HG03196 (cell line): ENCODE data around the gene LRRTM4.

Source experiments
- ATAC-seq: cut with Tn5 transposase; IDR thresholded peaks from one replicate; pipeline ENCODE4 v1.9.1; 2021; ENCODE audit not compliant: unreplicated experiment

The LRRTM4 gene

DNA sequence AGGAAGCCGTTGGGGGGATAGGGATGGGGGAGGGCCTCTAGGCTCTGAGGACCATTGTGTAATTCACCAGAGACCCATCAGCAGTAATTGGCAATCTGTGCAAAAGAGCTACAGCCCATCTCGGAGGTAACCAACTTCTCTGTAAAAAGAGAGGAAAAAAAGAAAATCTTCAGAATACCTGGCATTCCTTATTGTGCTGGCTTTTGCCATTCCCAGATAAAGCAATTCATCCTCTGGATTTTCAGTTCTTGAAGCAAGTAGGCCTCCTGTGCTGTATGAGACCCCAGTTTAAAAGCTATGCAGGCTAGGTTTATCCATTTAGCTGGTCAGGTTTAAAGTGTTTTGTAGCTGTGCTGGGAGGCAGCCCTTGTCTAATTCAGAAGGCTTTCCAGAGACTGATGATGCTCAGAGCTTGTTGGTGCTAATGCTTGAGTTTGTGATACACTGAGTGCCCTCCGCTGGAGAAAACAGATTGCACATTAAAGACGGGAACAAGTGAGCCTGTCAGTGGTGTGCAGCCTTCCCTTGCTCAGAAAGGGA is at the start of gene LRRTM4:
LRRTM4 (minus strand) TSS at position 446 of the 540 bp plus-strand sequence.
- no peak for ATAC-seq

DNA sequence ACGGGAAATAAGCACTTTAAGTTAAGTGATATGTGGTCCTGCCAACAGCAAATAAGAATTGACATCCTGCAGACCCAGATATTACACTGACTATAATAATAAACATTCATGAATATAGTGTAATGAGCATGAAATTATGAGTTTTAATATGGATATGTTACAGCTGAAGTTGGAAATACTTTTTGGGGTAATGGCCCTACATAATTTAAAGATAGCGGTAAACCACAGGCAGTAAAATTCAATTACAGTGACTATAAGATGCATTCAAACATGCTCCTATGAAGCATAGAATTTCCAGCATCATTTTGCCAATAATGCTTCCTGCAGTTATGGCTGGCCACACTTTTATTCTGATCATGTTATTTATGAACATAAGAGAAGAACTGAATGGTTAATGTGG is 49.4 kb upstream of the LRRTM4 start:
- ATAC-seq: no peak

- no peak for ATAC-seq
Measured at GRCh38 chr2:77567723-77568122, 45.5 kb upstream of the LRRTM4 start.

- ATAC-seq: no peak
Measured at GRCh38 chr2:77566582-77566981, 44.4 kb upstream of the LRRTM4 start.

DNA sequence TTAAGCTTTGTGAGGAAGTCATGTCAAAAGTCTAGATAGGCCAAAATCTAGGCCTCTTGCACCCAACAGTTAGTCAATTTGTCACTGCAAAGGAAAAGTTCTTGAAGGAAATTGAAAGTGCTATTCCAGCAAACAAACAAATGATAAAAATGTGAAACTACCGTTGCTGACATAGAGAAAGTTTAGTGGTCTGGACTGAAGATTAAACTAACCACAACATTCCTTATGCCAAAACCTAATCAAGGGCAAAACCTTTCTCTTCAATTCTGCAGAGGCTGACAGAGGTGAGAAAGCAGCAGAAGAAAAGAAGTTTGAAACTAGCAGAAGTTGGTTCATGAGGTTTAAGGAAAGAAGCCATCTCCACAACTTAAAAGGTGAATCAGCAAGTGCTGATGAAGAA is 44.0 kb upstream of the LRRTM4 start:
- no peak for ATAC-seq

DNA sequence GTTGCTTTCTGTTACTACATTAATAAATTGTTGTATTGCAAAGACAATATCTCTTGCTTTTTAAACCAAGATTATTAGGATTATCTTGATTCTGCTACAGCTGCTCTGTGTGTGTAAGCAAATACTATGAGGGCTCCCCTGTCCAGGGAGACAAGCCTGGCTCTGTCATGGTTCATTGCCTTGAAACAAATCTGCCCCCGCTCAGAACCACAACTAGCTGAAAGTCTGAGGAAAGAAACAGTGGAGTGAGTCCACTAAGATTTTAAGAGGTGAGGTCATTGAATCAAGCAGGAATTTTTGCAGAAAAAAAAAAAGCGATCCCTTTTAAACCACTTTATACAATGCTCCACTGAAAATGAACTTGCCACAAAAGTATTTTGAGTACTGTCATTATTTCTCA is 30.8 kb upstream of the LRRTM4 start:
- no peak for ATAC-seq

- ATAC-seq: no peak
Measured at GRCh38 chr2:77538031-77538430, 15.9 kb upstream of the LRRTM4 start.

DNA sequence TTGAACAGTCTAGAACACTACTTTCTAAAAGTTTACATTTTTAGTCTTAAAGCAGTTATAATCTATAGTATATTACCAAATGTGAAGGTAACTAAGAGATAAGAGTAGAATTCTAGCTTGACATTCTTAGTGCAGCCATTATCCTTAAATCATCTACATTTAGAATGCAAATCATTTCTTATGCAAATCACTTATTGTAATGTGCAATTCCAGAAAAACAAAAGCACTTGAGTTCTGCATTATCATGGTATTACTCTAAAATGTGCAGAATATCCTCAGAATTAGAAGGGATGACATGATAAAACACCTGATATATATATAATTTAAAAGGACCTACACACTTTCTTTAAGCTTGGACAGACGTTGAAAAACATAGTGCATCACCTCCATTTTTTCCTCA is 712 bp upstream of the LRRTM4 start:
- ATAC-seq: no peak

- ATAC-seq: no peak
Measured at GRCh38 chr2:77521548-77521891, 656 bp downstream of the LRRTM4 start.

GRCh38 chr2:77520641-77521547 is 1.3 kb downstream of the LRRTM4 start:
- no peak for ATAC-seq

GRCh38 chr2:77519888-77520506 is 2.2 kb downstream of the LRRTM4 start:
- no peak for ATAC-seq

DNA sequence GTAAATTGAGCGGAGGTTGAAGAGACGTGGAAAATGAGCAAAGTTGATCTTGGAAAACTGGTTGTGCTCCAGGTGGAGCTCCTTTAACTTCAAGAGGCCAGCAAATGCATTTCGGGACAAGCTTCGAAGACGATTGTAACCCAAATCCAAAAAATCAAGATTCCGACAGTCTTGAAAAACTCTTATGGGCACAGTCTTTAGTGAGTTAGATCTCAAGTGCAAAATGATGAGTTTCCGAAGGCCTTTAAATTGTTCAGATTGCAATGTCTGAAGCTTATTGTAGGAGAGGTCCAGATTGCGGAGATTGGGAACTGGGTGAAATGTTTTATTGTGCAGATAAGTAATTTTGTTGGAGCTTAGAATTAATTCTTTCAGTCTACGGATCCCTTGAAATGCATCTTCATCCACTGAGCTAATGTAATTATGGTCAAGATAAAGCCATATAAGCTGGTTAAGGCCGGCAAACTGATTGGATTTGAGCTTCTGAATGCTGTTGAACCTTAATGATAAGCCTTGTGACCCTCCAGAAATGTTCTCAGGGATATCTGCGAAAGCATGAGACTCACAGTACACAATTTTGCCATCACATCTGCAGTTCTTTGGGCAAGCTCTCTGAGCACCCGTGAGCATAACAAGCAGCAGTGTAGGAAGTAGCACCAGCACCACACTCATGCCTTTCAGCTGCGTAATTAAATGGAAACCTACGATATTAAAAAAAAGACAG is 2.9 kb downstream of the LRRTM4 start:
- ATAC-seq: no peak

DNA sequence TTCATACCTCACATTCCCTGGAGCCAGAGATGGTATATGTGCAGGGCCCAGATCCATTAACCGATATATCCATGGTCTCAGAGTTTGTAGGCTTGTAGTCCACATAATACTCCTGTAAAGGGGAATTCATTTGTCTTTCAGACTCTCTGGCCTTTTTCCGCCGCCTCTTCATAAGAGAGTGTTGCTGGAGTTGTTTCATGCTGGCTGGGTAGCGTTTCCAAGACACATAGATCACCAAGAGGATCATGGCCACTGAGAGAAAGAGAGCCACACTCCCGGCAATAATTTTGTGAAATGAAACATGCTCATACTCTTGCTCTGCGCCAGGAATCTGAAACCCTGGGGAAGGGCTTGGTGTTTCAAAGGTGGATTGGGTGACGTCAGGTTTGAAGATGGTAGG is 3.9 kb downstream of the LRRTM4 start:
- ATAC-seq: no peak

DNA sequence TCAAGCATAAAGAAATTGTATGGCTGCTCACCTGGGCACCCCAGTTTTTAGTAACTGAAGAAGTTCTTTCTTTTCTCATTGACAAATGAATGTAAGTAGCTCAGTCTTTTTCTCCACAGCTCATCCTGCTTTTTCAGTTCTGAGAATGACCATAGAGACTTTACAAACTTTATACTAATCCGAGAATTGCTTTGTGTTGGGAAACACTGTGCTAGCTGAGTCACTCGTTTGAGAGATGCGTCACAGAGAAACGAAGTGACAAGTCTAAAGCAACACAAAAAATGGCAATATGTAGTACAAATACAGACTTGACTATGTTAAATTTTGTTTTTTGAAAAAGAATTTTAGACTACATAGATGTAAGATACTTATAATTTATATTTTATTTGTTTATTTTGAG is 9.0 kb downstream of the LRRTM4 start:
- no peak for ATAC-seq

DNA sequence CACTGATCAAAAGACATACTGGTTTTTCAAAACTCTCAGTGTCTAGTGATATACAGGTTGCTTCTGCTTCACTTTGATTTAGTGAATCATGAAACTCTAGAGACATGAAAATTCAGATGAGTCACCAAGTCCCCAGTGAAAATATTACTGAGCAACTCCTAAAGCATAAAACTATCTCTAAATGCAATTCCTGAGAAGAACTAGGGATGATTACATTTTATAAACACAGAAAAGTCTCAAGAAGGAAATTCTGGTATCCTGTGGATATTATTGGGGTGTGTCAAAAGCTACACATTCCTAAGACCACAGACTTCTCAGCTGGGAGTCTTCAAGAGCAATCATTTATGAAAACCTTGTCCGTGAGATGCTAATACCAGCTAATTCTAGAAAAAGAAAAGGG is 9.7 kb downstream of the LRRTM4 start:
- no peak for ATAC-seq

DNA sequence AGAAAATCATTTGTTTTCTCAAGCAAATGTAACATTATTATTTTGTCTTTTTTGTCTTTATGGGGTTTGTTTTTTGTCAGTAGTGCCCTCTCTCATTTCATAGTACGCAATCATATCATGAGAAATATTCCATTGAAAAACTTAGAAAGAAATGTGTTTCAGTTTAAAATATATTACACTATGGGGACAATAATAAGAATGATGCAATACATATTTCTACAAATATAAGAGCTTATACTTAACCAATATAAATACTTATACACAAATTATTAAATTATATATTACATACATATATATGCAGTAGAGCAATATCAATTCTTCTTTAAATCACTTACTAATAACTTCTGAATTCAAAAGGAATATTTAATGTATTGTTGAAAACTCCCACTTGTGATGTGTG is 13.7 kb downstream of the LRRTM4 start:
- no peak for ATAC-seq

- ATAC-seq: no peak
Measured at GRCh38 chr2:77507657-77508056, 14.5 kb downstream of the LRRTM4 start.

GRCh38 chr2:77488141-77488540 is 34.0 kb downstream of the LRRTM4 start:
- no peak for ATAC-seq

GRCh38 chr2:77487074-77487803 is 34.9 kb downstream of the LRRTM4 start:
- no peak for ATAC-seq

DNA sequence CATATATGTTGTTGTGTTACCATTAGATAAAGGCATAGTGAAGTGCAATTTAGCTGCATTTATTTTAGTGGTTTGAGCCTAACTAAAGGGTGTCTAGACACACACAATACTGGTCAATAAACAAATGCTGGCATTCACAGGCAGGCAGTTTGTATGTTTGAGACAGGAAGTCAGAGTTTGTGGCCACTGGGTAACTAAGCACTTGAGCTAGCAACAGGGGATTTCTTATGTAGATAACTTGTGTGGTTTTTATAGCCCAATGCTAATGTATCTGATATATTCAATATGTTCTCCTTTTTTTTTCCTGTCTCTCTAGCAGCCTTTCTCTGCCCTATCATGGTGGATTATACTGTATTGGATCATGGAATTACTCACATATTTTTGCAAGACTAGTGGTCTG is 38.1 kb downstream of the LRRTM4 start:
- no peak for ATAC-seq

- ATAC-seq: no peak
Measured at GRCh38 chr2:77479895-77480294, 42.3 kb downstream of the LRRTM4 start.
